Stimulated activated CD4-positive, alpha-beta T cell treated with anti-CD3 and anti-CD28 coated beads, Interleukin-1b, Interleukin-23, amount 100 ng/mL, for 1 hour (primary cell): ENCODE measurements around the gene CACNA2D2.

ENCODE experiments used
- DNase-seq, 2 donors: peaks; one replicate each; pipeline ENCODE4 v3.0.0-alpha.2; 2020; ENCODE audit warnings: low read depth in 2 of 2

Gene CACNA2D2

DNA sequence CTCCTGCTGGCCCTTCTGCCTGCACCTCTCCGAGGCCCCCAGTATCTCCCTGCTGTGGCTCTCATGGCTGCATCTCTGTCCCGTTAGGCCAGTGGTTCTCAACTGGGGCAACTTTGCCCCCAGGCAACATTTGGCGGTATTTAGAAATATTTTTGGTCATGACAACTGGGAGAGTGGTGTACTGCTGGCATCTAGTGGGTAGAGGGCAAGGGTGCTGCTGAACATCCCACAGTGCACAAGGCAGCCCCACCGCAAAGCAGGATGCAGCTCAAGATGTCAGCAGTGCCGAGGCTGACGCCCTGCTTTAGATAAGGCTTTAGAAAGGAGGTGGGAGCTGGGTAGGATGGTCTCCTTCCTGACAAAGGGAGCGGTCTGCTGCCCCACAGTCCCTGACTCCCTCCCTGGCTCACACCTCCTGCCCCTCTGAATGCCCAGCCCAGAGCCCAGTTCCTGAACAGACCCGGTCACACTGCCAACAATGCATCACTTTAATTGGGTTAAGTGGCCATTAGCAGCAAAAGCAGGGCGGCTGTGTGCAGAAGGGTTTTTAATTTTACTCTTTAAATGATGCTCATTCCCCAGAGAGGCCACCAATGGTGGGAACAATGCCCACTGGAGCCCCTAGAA lies 75.3 kb downstream of the CACNA2D2 start:
- no peak for DNase-seq

GRCh38 chr3:50427217-50427616 lies 76.2 kb downstream of the CACNA2D2 start:
- no peak for DNase-seq

DNA sequence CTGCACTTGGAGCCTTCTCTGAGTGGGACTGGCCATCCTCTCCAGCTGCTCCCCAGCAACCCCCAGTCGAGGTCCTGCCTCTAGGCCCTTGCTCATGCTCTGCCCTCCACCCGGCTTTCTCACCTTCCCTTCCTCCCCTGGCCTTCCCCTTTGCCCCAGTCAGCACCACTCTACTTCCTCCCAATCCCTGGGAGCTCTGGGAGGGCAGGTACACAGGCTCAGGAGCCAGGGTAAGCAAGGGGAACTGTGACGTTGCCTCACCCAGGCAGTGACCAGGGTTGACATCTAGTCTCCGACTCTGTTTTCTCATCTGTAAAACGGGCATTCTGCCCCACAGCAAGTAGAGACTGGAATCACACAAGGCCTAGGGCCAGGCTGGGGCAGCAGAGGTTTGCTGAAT lies 77.5 kb downstream of the CACNA2D2 start:
- DNase-seq, result no peak

GRCh38 chr3:50423543-50423942 lies 79.9 kb downstream of the CACNA2D2 start:
- DNase-seq, result no peak

- DNase-seq, result no peak
These were observed 81.3 kb downstream of the CACNA2D2 start for GRCh38 chr3:50422153-50422552.

- no peak for DNase-seq
These were observed 83.7 kb downstream of the CACNA2D2 start for GRCh38 chr3:50419595-50420370.

DNA sequence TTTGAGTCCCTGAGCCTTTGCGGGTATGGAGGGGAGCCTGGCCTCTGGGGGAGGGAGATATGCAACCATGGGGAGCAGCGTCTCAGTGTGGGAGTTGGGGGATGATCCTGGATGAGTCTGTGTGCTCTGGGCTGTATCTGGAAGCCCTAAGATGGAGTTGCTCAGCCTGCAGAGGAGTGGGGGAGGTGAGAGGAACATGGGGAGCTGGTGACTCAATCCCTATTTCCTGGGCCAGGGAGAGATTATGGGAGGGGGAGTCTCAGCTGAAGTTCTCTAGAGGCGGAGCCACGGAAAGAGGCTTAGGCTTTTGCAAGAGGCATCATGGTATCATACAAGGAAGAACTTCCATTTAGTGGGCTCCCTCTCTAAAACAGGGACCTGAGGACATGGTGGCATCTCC lies 84.6 kb downstream of the CACNA2D2 start:
- DNase-seq, result no peak

DNA sequence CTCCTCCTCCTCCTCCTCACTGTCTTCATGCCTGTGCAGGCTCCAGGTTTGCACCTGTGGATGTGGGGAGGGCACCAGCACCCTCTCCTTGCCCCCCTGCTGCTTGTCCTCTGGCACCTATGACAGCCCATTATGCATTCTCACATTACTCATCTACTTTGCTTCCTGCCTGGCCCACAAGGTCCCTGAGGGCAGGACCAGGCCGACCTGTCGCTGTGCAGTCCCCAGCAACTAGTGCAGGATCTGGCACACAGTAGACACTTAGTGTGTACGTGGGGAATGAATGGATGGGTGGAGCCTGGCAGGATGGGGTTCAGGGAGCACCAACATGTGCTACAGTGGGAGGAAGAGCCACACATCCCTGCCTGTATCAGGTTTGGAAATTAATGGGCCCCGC lies 85.8 kb downstream of the CACNA2D2 start:
- DNase-seq, result no peak

DNA sequence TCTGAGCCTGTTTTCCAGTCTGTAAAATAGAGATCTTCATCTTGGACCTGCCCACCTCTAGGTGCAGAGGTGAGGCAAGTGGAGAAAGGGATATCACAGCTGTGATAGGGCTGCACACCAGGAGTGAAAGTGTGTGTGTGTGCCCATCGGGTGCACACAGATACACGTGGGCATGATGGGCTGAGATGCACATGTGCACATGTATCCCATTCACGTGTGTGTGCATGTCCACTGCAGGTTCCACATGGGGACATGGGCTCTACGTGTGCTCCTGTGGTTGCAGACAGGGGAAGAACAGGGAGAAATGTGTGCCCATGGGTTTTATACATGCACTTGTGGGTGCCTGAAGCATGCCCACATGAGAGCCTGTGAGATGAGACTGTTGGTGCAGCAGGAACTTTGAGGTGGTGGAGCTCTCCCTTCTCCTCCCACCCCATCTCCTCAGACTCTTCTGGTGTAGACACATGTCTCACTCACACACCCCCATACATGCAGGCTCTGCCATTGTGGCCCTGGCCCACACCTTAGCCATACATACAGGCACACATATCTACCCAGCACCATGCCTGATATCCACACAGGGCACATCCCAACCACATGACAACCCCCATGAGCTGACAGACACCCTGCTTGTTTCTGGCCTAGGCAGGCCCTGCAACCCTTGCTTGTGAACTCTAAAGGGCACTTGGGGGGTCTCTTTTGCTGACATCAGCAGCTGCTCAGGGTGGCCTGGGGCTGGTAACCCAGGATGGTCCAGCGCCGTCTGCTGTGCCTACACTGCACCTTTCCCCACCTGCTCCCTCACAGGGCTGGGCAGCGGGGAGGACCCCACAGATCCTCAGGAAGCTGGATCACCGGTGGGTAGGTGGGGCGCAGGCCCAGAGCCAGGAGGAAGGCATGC lies 86.4 kb downstream of the CACNA2D2 start:
- no peak for DNase-seq

DNA sequence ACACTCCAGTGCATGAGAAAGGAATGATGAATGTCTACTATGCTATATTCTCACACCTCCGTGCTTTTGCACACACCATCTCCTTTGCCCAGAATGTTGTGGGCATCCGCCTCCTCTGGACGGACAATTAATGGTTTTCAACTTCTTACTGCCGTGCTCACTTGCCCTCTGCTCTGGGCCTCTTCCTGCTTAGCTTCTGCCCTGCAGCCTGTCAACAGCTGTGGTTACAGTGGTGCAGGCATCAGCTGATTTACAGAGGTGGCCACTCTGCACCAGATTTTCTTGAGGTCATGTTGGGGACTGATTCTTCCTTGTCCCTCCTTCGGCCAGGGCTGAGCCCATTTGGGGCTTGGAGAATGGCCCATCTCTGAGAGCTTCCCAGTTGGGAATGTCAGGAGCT lies 87.6 kb downstream of the CACNA2D2 start:
- no peak for DNase-seq

GRCh38 chr3:50415061-50415460 lies 88.4 kb downstream of the CACNA2D2 start:
- no peak for DNase-seq

DNA sequence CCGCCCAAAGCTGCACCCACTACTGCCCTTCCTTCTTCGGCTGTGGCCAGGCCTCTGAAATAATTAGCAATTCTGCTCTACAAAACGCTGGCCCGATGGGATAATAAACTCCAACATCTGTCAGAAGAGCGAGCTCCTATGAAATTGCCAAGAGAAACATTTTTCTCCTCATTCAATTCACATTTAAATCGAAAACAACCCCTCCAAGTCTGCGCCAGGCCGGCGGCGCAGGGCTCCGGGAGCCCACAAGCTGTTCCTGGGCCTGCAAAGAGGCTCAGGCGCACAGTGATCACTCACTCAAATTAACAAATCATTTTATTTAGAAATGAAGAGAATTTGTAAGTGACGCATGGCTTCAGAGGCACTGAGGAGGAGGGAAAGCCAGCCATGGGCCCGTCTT lies 88.8 kb downstream of the CACNA2D2 start:
- DNase-seq, result no peak

DNA sequence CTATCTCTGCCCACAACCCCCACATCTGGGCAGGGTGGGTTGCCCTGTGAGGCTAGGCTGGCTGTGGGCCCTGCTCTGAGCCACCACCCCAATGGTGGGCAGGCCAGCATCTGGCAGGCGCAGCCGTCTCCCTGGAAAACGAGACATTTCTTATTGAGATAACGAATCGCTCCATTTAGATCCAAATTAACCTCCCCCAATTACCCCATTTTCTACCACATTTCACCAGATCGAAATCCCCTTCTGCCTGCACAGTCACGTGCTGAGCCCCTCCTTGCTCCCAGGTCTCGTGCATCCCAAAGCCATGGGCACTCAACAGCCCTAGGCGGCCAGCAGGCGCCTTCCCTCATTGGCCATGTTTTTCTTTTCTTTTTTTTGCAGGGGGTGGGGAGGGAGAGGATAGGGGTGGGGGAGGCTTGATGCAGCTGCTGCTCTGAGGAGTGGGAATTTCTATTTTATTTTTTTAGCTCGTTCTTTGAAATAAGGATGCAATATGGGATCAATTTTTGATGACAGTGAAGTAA lies 91.1 kb downstream of the CACNA2D2 start:
- no peak for DNase-seq

DNA sequence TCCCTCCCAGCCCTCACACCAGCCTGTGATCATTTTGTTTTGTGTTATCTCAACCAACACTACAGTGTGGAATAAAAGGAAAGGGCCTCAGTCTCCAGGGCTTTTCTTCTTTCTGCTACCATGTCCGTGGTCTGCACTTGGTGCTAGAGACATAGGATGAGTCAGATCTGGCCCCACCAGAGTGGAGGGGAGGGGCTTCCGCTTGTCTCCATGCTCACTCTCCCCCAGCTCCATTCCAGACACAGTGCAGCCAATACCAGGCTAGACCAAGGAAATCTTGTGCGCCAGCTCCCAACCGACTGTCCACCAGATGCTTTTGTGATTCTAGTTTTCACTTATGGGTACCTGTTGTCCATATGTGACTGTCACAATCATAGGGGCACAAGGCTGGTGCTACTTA lies 92.2 kb downstream of the CACNA2D2 start:
- DNase-seq, result no peak

DNA sequence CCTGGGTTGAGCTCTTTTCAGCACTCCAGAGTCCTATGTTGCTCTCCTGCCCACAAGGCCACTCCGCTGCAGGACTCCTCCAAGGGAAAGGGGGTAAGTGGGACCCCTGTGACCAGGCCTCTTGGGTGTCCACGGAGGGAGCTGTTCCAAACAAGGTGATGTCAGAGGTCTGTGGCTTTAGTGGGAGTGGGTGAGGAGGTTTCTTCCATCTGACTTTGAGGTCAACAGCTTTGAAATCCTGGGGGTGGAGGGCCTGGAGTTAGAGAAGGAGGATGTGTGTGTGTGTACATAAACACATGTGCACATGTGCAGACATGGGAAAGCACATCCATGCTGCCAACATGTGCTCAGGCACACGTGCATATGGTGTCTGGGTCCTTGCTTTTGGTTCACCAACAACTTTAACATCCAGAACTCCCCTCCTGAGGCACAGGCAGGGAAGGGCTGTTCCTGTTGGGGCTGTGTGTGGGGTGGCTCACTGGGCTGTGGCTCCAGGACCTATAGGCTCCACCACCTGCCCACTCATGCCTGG lies 92.8 kb downstream of the CACNA2D2 start:
- DNase-seq, result no peak

- DNase-seq, result no peak
These were observed 93.2 kb downstream of the CACNA2D2 start for GRCh38 chr3:50410185-50410584.

GRCh38 chr3:50408443-50408944 lies 94.9 kb downstream of the CACNA2D2 start:
- DNase-seq, result no peak

- no peak for DNase-seq
These were observed 96.9 kb downstream of the CACNA2D2 start for GRCh38 chr3:50406487-50406886.

GRCh38 chr3:50405249-50405648 lies 98.2 kb downstream of the CACNA2D2 start:
- no peak for DNase-seq

- no peak for DNase-seq
These were observed 101.3 kb downstream of the CACNA2D2 start for GRCh38 chr3:50401978-50402595.

DNA sequence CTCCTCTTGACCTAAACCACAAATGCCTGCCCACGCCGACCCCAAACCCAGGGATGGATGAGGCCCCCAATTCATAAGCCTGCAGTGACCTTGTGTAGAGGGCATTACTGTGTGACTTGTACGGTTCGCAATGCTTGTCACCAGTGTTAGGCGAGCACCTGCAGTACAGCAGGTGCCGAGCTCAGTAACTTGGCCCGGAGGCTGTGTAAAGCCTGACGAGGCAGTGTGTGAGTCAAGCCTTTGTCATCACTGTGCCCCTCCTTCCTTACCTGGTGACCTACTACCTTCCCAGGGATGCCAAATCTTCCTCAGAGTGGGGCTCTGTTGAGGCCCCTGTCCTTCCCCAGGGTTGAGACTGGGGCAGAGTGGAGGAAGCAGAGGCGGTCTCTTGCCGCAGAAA lies 106.9 kb downstream of the CACNA2D2 start:
- DNase-seq, result no peak
